ENCODE data around the gene TBKBP1. TPM values are rescaled to one million over a fixed set of nuclear protein-coding genes. Genes with fewer than 3 reads are reported as not detected.

TBKBP1 gene
- total RNA-seq, 1 donor from 2014 or later, result 18.3 TPM

DNA sequence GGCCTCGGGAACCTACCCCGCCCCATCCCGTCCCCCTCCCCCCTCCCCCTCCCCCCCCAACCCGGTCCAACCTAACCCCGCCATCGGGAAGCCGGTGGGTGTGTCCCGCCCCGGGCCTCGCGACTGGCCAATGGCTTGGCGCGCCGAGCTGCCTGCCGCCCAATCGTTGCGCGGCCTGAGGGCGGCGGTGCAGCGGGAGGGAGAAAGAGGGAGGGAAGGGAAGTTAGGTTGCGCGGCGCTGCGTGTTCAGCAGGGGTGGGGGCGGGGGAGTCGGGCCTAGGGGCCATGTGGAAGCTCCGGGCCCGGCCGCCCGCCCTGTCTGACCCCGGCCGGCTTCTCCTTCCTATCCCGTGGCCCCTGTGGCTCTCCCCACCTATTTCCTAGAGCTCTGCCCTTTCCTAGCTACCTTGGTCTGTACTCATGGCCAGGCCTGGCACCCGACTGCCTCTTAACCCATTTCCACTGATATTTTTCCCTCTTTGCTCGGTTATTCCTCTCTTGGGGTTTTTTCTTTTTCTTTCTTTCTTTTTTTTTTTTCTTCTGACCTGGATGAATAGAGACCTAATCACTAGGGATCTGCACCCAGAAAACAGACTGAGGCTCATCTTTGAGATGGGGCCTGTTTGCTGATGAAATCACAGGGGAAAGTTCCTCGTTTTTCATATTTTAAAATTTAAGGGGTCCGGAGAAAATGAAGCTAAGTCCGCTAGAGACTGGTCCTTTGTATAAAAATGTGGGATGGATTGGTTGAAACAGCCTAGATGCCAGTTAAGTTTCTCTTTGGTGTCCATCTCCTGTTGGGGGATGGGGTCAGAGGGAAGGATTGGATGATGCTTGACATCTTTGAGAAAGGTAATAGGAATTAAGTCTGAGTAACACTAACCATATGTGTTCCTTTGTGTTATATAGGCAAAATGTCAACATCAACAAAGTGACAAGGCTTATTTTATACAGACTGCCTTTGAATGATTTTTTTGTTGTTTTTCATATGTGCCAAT lies 43.1 kb upstream of the TBKBP1 start:
- TF ChIP-seq, protein P1, sequence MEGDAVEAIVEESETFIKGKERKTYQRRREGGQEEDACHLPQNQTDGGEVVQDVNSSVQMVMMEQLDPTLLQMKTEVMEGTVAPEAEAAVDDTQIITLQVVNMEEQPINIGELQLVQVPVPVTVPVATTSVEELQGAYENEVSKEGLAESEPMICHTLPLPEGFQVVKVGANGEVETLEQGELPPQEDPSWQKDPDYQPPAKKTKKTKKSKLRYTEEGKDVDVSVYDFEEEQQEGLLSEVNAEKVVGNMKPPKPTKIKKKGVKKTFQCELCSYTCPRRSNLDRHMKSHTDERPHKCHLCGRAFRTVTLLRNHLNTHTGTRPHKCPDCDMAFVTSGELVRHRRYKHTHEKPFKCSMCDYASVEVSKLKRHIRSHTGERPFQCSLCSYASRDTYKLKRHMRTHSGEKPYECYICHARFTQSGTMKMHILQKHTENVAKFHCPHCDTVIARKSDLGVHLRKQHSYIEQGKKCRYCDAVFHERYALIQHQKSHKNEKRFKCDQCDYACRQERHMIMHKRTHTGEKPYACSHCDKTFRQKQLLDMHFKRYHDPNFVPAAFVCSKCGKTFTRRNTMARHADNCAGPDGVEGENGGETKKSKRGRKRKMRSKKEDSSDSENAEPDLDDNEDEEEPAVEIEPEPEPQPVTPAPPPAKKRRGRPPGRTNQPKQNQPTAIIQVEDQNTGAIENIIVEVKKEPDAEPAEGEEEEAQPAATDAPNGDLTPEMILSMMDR (IDR thresholded peaks at IDR 0.05), result no peak
- intact Hi-C loops (cut with DNase I), result no loop called here
- no peaks in the 10 kb centered on the region for H3K9me3 ChIP-seq
- no peaks in the 10 kb centered on the region for H3K27me3 ChIP-seq
- peak overlapping the region; percentile 97 for H3K4me3 ChIP-seq
- DNase-seq (ENCODE audit: low spot score in 2 of 2), result peak; percentile 67 to 97
- peaks cover 4 to 18% of the 10 kb centered on the region in 2 donors for H3K4me1 ChIP-seq
- peaks cover 33 to 38% of the 10 kb centered on the region in 2 donors for H3K36me3 ChIP-seq
- H3K27ac ChIP-seq, result peak overlapping the region; percentile 86 to 94

DNA sequence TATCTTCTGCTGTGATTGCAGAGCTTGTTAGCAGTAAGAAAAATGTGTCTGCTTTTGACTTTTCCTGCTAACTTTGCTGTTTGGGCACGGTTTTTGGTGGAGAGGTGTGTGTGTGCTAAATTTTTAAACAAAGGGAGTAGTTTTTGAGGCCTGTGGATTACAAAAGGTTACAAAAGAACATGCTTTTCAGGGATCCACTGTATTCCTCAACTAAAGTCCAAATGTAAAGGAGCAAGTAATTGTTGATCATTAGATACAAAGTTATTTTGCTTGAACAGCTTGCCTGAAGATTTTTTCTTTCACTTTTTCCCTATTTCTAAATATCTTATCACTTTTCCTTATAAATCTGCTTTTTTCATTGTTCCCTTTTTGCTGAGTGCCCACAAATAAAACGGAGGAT lies 42.3 kb upstream of the TBKBP1 start:
- H3K36me3 ChIP-seq, result peaks cover 42 to 47% of the 10 kb centered on the region in 2 donors
- H3K27me3 ChIP-seq, result no peaks in the 10 kb centered on the region
- peaks cover 4 to 18% of the 10 kb centered on the region in 2 donors for H3K4me1 ChIP-seq
- H3K27ac ChIP-seq, result no peak overlapping the region
- TF ChIP-seq, protein P1 (IDR thresholded peaks at IDR 0.05), result no peak
- H3K9me3 ChIP-seq, result no peaks in the 10 kb centered on the region
- no peak for DNase-seq (ENCODE audit: low spot score in 2 of 2)
- intact Hi-C loops (cut with DNase I), result no loop called here
- H3K4me3 ChIP-seq, result peak overlapping the region in 1 of 2 donors; percentile 97

DNA sequence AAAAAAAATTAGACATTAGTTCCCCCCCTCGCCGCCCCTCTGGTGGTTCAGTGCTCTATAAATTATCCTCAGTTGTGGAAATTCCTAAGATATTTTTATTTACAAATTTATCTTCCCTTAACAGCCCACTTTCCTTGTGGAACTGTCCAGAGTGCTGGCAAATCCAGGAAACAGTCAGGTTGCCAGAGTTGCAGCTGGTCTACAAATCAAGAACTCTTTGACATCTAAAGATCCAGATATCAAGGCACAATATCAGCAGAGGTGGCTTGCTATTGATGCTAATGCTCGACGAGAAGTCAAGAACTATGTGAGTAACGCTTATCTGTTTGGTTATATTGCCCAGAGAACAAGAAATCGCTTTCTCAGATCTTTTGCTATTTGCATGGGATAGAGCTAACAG lies 41.4 kb upstream of the TBKBP1 start:
- Histone ChIP-seq H3K4me1 (peaks cover 4 to 18% of the 10 kb centered on the region in 2 donors), H3K27me3 (no peaks in the 10 kb centered on the region), H3K4me3 (no peak overlapping the region), H3K27ac (no peak overlapping the region), H3K36me3 (peaks cover 50 to 56% of the 10 kb centered on the region in 2 donors), H3K9me3 (no peaks in the 10 kb centered on the region)
- TF ChIP-seq, protein P1 (IDR thresholded peaks at IDR 0.05), result no peak
- DNase-seq (ENCODE audit: low spot score in 2 of 2), result no peak
- intact Hi-C loops (cut with DNase I), result no loop called here

DNA sequence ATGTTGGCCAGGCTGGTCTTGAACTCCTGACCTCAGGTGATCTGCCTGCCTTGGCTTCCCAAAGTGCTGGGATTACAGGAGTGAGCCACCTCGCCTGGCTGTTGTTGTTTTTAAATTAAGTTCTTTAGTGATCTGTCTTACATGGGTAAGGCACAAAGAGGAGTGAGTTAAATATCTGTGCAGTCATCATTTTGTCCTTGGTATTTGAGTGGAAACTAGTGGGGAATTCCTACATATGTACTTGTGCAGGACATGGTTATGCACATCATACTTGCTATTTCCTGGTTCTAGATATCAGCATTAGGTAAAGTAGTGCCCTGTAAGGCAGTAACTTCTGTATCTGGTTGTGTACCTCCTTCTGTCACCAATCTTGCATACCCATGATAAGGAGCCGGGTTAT lies 40.5 kb upstream of the TBKBP1 start:
- intact Hi-C loops (cut with DNase I), result no loop called here
- H3K27me3 ChIP-seq, result no peaks in the 10 kb centered on the region
- no peak overlapping the region for H3K4me3 ChIP-seq
- peaks cover 59 to 64% of the 10 kb centered on the region in 2 donors for H3K36me3 ChIP-seq
- H3K27ac ChIP-seq, result no peak overlapping the region
- no peaks in the 10 kb centered on the region for H3K9me3 ChIP-seq
- TF ChIP-seq, protein P1 (IDR thresholded peaks at IDR 0.05), result no peak
- no peak for DNase-seq (ENCODE audit: low spot score in 2 of 2)
- peaks cover 4 to 14% of the 10 kb centered on the region in 2 donors for H3K4me1 ChIP-seq

DNA sequence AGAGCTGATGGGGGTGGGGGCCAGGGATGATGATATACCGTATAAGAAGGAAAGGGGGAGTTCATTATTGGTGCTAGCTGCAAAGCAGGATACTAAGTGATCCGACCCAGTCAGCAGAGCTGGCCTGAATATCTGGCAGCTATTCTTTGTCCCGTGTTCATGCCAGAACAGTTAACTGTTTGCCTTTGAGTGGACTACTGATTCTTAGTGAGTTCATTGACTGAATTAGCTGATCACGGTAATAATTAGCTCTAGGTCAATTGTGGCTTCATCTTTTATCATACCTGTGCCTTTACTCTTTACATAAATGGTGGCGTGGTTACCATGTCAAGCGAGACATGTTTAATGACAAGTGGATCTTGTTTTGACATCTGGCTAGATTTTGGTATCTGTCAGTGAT lies 39.0 kb upstream of the TBKBP1 start:
- intact Hi-C loops (cut with DNase I), result no loop called here
- Histone ChIP-seq H3K4me1 (peaks cover 4 to 11% of the 10 kb centered on the region in 2 donors), H3K9me3 (no peaks in the 10 kb centered on the region), H3K27me3 (no peaks in the 10 kb centered on the region), H3K36me3 (peaks cover 74 to 80% of the 10 kb centered on the region in 2 donors), H3K27ac (no peak overlapping the region), H3K4me3 (no peak overlapping the region)
- TF ChIP-seq, protein P1 (IDR thresholded peaks at IDR 0.05), result no peak
- DNase-seq (ENCODE audit: low spot score in 2 of 2), result no peak

Data from ascending aorta (tissue), 2 donors.